Measurements from ENCODE around the gene RAB10. TPM values are rescaled to one million over a fixed set of nuclear protein-coding genes. Genes with fewer than 3 reads are reported as not detected.
A peak's percentile ranks its signal among the peaks of the same experiment; 100 is the strongest.

The RAB10 gene
- total RNA-seq, 6 donors from 2014 or later = 81.7 to 139 (median 106) TPM

- WGBS, 2 donors = 83 to 88% methylated on average over 4 of the region's 4 CpGs
- DNase-seq = no peak
- peaks cover 8 to 45% (median 12%) of the 10 kb centered on the region in 4 donors for H3K4me1 ChIP-seq
- TF ChIP-seq EP300 (IDR thresholded peaks at IDR 0.05) (no peak), POLR2AphosphoS5 (IDR thresholded peaks at IDR 0.05) (no peak), CTCF (IDR thresholded peaks at IDR 0.05) (no peak), POLR2A (IDR thresholded peaks at IDR 0.05) (no peak)
- no peaks in the 10 kb centered on the region for H3K9me3 ChIP-seq
- ATAC-seq (ENCODE audit: low FRiP score in 2 of 2) = peak in 1 of 2 donors; percentile 71
- H3K27ac ChIP-seq = no peak overlapping the region
- H3K36me3 ChIP-seq = peaks cover 0 to 3% (median 0%) of the 10 kb centered on the region in 4 donors
- no peak overlapping the region for H3K4me3 ChIP-seq
- H3K27me3 ChIP-seq = no peaks in the 10 kb centered on the region
These were observed 20.9 kb downstream of the RAB10 start for GRCh38 chr2:26054598-26055348.

GRCh38 chr2:26058390-26058789 lies 24.5 kb downstream of the RAB10 start:
- WGBS, 2 donors = 67 to 70% methylated on average over 4 of the region's 4 CpGs
- DNase-seq (no peak), ATAC-seq (ENCODE audit: low FRiP score in 2 of 2) (no peak)
- TF ChIP-seq CTCF (IDR thresholded peaks at IDR 0.05) = no peak
- no peak for TF ChIP-seq POLR2A (IDR thresholded peaks at IDR 0.05)
- TF ChIP-seq EP300 (IDR thresholded peaks at IDR 0.05) = no peak
- TF ChIP-seq POLR2AphosphoS5 (IDR thresholded peaks at IDR 0.05) = no peak
- peaks cover 5 to 31% (median 8%) of the 10 kb centered on the region in 4 donors for H3K4me1 ChIP-seq
- no peak overlapping the region for H3K27ac ChIP-seq
- peaks cover 0 to 3% (median 0%) of the 10 kb centered on the region in 4 donors for H3K36me3 ChIP-seq
- H3K4me3 ChIP-seq = no peak overlapping the region
- no peaks in the 10 kb centered on the region for H3K27me3 ChIP-seq
- no peaks in the 10 kb centered on the region for H3K9me3 ChIP-seq

- no peak overlapping the region for H3K27ac ChIP-seq
- TF ChIP-seq POLR2A (IDR thresholded peaks at IDR 0.05) = no peak
- TF ChIP-seq EP300 (IDR thresholded peaks at IDR 0.05) = no peak
- TF ChIP-seq CTCF (IDR thresholded peaks at IDR 0.05) = no peak
- TF ChIP-seq POLR2AphosphoS5 (IDR thresholded peaks at IDR 0.05) = no peak
- H3K9me3 ChIP-seq = no peaks in the 10 kb centered on the region
- no peak overlapping the region for H3K4me3 ChIP-seq
- no peak for ATAC-seq (ENCODE audit: low FRiP score in 2 of 2)
- DNase-seq = no peak
- WGBS, 2 donors = 57 to 66% methylated on average over 3 of the region's 3 CpGs
- H3K4me1 ChIP-seq = peaks cover 5 to 27% (median 8%) of the 10 kb centered on the region in 4 donors
- H3K27me3 ChIP-seq = no peaks in the 10 kb centered on the region
- H3K36me3 ChIP-seq = peaks cover 0 to 3% (median 0%) of the 10 kb centered on the region in 4 donors
These were observed 25.7 kb downstream of the RAB10 start for GRCh38 chr2:26059542-26059941.

GRCh38 chr2:26061539-26061938 lies 27.7 kb downstream of the RAB10 start:
- WGBS, 2 donors = 82 to 93% methylated on average over 7 of the region's 7 CpGs
- H3K4me1 ChIP-seq = peaks cover 5 to 12% (median 8%) of the 10 kb centered on the region in 4 donors
- no peaks in the 10 kb centered on the region for H3K27me3 ChIP-seq
- no peak overlapping the region for H3K27ac ChIP-seq
- TF ChIP-seq POLR2A (IDR thresholded peaks at IDR 0.05) (no peak), EP300 (IDR thresholded peaks at IDR 0.05) (no peak), POLR2AphosphoS5 (IDR thresholded peaks at IDR 0.05) (no peak), CTCF (IDR thresholded peaks at IDR 0.05) (no peak)
- H3K9me3 ChIP-seq = no peaks in the 10 kb centered on the region
- H3K4me3 ChIP-seq = no peak overlapping the region
- H3K36me3 ChIP-seq = peaks cover 0 to 3% (median 0%) of the 10 kb centered on the region in 4 donors
- DNase-seq (no peak), ATAC-seq (ENCODE audit: low FRiP score in 2 of 2) (no peak)

Data from upper lobe of left lung (tissue), 6 donors.